ENCODE data around the gene FCRLA.
"Not testable (repeated sequence)": the region's sequence is repeated elsewhere in the genome, so short reads cannot be mapped to it uniquely, and the experiment has no call there.

The FCRLA gene

DNA sequence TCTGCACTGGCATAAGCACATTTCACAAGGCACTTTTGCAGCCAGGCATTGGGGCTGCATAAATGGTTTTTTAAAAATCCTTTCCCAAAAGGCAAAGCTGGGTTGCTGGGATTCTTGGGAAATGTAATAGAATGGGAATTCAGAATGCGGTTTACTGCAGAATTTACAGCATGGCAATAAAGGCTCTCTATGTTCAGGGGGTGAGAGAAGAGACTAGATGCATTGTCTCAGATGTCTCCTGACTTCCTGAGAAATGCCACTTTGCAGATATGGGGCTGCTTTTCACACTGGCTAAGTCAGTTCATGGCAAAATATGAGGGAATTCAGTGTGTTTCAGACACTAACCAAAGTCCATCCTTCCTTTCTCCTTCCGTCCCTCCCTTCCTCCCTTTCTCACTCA, 30.6 kb upstream of the FCRLA start:
- Histone ChIP-seq H3K36me3 (ENCODE audit: control insufficient read depth in 2 of 2, insufficient read depth in 2 of 2, low read length in 2 of 2) (no peaks in the 10 kb centered on the region), H3K27me3 (ENCODE audit: control insufficient read depth in 1 of 2, insufficient read depth in 2 of 2, low read length in 2 of 2) (no peaks in the 10 kb centered on the region), H3K27ac (ENCODE audit: low read length) (no peak overlapping the region), H3K4me1 (ENCODE audit: control insufficient read depth, insufficient read depth, low read length) (no peaks in the 10 kb centered on the region), H3K4me3 (ENCODE audit: low read length in 2 of 2) (no peak overlapping the region), H3K9ac (ENCODE audit: low read length in 2 of 2) (no peak overlapping the region), H3K9me3 (ENCODE audit: control insufficient read depth in 2 of 2, low read length in 2 of 2) (no peaks in the 10 kb centered on the region)

DNA sequence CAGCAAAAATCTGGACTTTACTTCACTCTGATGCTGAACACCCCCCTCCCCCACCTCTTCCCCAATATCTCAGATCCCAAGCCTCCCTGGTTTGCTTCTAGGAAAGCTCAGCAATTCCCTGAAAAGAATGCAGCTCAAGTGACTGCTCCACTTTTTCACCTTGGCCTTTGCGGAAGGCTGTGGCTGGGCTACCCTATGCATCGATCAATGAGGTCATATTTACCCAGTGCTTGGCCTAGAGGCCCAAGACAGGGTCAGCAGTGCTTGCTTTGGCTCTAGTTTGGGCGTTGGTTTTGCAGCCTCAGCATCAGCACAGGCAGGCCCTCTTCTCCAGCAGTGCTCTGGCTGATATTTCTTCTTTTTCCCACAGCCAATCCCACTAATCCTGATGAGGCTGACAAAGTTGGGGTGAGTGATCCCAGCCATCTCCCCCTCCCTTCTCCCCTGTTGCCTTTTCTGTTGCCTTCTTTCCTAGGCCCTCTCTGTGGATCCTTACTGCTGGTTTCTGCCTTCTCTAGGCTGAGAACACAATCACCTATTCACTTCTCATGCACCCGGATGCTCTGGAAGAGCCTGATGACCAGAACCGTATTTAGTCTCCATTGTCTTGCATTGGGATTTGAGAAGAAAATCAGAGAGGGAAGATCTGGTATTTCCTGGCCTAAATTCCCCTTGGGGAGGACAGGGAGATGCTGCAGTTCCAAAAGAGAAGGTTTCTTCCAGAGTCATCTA, 29.9 kb upstream of the FCRLA start:
- Histone ChIP-seq H3K36me3 (ENCODE audit: control insufficient read depth in 2 of 2, insufficient read depth in 2 of 2, low read length in 2 of 2) (no peaks in the 10 kb centered on the region), H3K27ac (ENCODE audit: low read length) (no peak overlapping the region), H3K4me1 (ENCODE audit: control insufficient read depth, insufficient read depth, low read length) (no peaks in the 10 kb centered on the region), H3K27me3 (ENCODE audit: control insufficient read depth in 1 of 2, insufficient read depth in 2 of 2, low read length in 2 of 2) (no peaks in the 10 kb centered on the region), H3K9me3 (ENCODE audit: control insufficient read depth in 2 of 2, low read length in 2 of 2) (no peaks in the 10 kb centered on the region), H3K4me3 (ENCODE audit: low read length in 2 of 2) (no peak overlapping the region), H3K9ac (ENCODE audit: low read length in 2 of 2) (no peak overlapping the region)

DNA sequence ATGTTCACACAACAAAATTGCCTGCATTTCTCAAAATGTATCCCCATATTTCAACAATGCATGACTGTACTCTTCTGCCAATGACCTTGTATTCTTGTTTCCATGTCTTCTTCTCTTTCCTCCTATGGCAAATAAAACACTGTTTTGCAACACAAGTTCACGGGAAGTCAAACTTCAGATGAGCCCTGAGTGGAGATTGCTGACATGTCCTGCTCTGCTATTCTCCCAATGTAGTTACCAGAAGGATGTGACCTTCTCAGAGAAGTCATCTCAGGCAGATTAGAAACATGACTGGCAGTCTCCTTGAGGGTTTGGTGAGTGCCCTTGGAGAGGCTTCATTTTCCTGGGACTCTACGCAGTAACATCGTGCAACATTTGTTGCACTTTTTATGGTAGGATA, 28.5 kb upstream of the FCRLA start:
- no peak overlapping the region for H3K4me3 ChIP-seq (ENCODE audit: low read length in 2 of 2)
- no peaks in the 10 kb centered on the region for H3K36me3 ChIP-seq (ENCODE audit: control insufficient read depth in 2 of 2, insufficient read depth in 2 of 2, low read length in 2 of 2)
- no peaks in the 10 kb centered on the region for H3K27me3 ChIP-seq (ENCODE audit: control insufficient read depth in 1 of 2, insufficient read depth in 2 of 2, low read length in 2 of 2)
- H3K9ac ChIP-seq (ENCODE audit: low read length in 2 of 2), result no peak overlapping the region
- H3K9me3 ChIP-seq (ENCODE audit: control insufficient read depth in 2 of 2, low read length in 2 of 2), result no peaks in the 10 kb centered on the region
- no peaks in the 10 kb centered on the region for H3K4me1 ChIP-seq (ENCODE audit: control insufficient read depth, insufficient read depth, low read length)
- H3K27ac ChIP-seq (ENCODE audit: low read length), result no peak overlapping the region

DNA sequence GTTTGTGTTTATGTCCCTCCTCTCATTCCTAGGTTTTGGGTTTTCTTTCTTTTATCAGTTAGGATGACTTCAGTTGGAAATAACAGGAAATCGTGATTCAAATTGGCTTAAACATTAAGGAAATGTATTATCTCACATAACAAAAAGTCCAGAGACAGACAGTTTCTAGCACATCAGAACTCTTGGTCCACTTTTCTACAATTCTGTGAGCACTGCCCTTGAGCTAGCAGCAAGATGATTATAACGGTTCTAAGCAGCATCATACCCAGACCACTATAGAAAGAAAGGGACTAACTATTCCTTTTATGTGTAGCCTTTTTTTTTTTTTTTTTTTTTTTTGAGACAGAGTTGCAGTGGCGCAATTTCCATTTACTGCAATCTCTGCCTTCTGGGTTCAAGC, 25.1 kb upstream of the FCRLA start:
- no peaks in the 10 kb centered on the region for H3K9me3 ChIP-seq (ENCODE audit: control insufficient read depth in 2 of 2, low read length in 2 of 2)
- no peaks in the 10 kb centered on the region for H3K36me3 ChIP-seq (ENCODE audit: control insufficient read depth in 2 of 2, insufficient read depth in 2 of 2, low read length in 2 of 2)
- no peak overlapping the region for H3K27ac ChIP-seq (ENCODE audit: low read length)
- peaks cover 0 to 4% of the 10 kb centered on the region in 2 donors for H3K27me3 ChIP-seq (ENCODE audit: control insufficient read depth in 1 of 2, insufficient read depth in 2 of 2, low read length in 2 of 2)
- H3K4me1 ChIP-seq (ENCODE audit: control insufficient read depth, insufficient read depth, low read length), result no peaks in the 10 kb centered on the region
- no peak overlapping the region for H3K4me3 ChIP-seq (ENCODE audit: low read length in 2 of 2)
- H3K9ac ChIP-seq (ENCODE audit: low read length in 2 of 2), result no peak overlapping the region

DNA sequence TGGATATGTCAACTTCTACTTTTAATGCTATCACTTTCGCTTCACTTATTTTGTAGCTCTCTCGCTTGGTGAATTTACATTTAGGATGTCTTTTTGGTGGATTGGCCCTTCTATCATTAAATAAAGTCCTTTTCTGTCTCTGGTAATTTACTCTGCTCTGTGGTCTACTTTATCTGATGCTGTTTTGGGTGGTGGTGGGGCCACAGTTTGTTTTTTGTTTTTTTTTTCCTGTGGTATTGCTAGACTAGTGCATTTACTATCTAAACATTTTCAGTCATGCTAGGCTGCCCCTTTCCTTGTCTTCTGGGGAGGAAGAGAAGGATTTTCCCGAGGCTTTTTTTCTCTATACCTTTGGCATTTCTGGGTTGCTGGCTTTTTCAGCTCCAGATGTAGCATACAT, 18.1 kb upstream of the FCRLA start:
- peaks cover 7 to 9% of the 10 kb centered on the region in 2 donors for H3K27me3 ChIP-seq (ENCODE audit: control insufficient read depth in 1 of 2, insufficient read depth in 2 of 2, low read length in 2 of 2)
- H3K36me3 ChIP-seq (ENCODE audit: control insufficient read depth in 2 of 2, insufficient read depth in 2 of 2, low read length in 2 of 2), result no peaks in the 10 kb centered on the region
- no peak overlapping the region for H3K27ac ChIP-seq (ENCODE audit: low read length)
- H3K9ac ChIP-seq (ENCODE audit: low read length in 2 of 2), result no peak overlapping the region
- no peaks in the 10 kb centered on the region for H3K9me3 ChIP-seq (ENCODE audit: control insufficient read depth in 2 of 2, low read length in 2 of 2)
- no peaks in the 10 kb centered on the region for H3K4me1 ChIP-seq (ENCODE audit: control insufficient read depth, insufficient read depth, low read length)
- no peak overlapping the region for H3K4me3 ChIP-seq (ENCODE audit: low read length in 2 of 2)

DNA sequence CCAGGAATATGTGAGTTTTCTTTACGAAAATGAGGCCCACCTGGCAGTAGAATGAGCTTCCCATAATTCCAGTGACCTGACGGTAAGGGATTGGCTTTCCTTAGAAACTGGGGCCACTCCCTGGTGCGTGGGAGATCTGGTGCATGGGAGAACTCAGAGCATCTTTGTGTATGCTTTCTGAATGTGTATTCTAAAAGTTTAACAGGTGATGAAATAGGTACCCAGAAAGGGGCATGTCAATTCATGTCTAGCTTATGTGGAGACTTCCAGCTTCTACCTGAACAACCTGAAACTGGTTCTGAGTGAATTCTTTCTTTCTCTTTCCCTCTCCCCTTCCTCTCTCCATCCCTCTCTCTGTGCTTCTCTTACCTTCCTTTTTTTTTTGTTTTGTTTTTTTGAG, 15.2 kb upstream of the FCRLA start:
- Histone ChIP-seq H3K27me3 (ENCODE audit: control insufficient read depth in 1 of 2, insufficient read depth in 2 of 2, low read length in 2 of 2) (peaks cover 5 to 9% of the 10 kb centered on the region in 2 donors), H3K27ac (ENCODE audit: low read length) (no peak overlapping the region), H3K4me1 (ENCODE audit: control insufficient read depth, insufficient read depth, low read length) (no peaks in the 10 kb centered on the region), H3K4me3 (ENCODE audit: low read length in 2 of 2) (no peak overlapping the region), H3K9ac (ENCODE audit: low read length in 2 of 2) (no peak overlapping the region), H3K36me3 (ENCODE audit: control insufficient read depth in 2 of 2, insufficient read depth in 2 of 2, low read length in 2 of 2) (no peaks in the 10 kb centered on the region), H3K9me3 (ENCODE audit: control insufficient read depth in 2 of 2, low read length in 2 of 2) (no peaks in the 10 kb centered on the region)

GRCh38 chr1:161693020-161693712, 13.9 kb upstream of the FCRLA start:
- H3K9ac ChIP-seq (ENCODE audit: low read length in 2 of 2); H3K27me3 ChIP-seq (ENCODE audit: control insufficient read depth in 1 of 2, insufficient read depth in 2 of 2, low read length in 2 of 2); H3K9me3 ChIP-seq (ENCODE audit: control insufficient read depth in 2 of 2, low read length in 2 of 2); H3K36me3 ChIP-seq (ENCODE audit: control insufficient read depth in 2 of 2, insufficient read depth in 2 of 2, low read length in 2 of 2); H3K27ac ChIP-seq (ENCODE audit: low read length); H3K4me3 ChIP-seq (ENCODE audit: low read length in 2 of 2); H3K4me1 ChIP-seq (ENCODE audit: control insufficient read depth, insufficient read depth, low read length): not testable (repeated sequence)

GRCh38 chr1:161698302-161698701, 8.7 kb upstream of the FCRLA start:
- H3K27ac ChIP-seq (ENCODE audit: low read length), result not testable (repeated sequence)

DNA sequence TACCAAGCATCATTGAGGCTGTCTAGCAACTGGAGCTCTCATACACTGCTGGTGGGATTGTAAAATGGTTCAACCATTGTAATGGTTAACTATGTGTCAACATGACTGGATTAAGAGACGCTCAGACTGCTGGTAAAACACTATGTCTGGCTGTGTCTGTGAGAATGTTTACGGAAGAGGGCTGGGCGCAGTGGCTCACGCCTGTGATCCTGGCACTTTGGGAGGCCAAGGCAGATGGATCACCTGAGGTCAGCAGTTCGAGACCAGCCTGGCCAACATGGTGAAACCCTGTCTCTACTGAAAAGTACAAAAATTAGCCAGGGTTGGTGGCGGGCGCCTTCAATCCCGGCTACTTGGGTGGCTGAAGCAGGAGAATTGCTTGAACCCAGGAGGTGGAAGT, 4.8 kb upstream of the FCRLA start:
- no peak overlapping the region for H3K27ac ChIP-seq (ENCODE audit: low read length)
- no peak overlapping the region for H3K4me3 ChIP-seq (ENCODE audit: low read length in 2 of 2)
- H3K9me3 ChIP-seq (ENCODE audit: control insufficient read depth in 2 of 2, low read length in 2 of 2), result peaks cover 0 to 2% of the 10 kb centered on the region in 2 donors
- H3K36me3 ChIP-seq (ENCODE audit: control insufficient read depth in 2 of 2, insufficient read depth in 2 of 2, low read length in 2 of 2), result no peaks in the 10 kb centered on the region
- H3K4me1 ChIP-seq (ENCODE audit: control insufficient read depth, insufficient read depth, low read length), result no peaks in the 10 kb centered on the region
- no peaks in the 10 kb centered on the region for H3K27me3 ChIP-seq (ENCODE audit: control insufficient read depth in 1 of 2, insufficient read depth in 2 of 2, low read length in 2 of 2)
- no peak overlapping the region for H3K9ac ChIP-seq (ENCODE audit: low read length in 2 of 2)

More at GRCh38 chr1:161698302-161698701, 8.7 kb upstream of the FCRLA start:
- not testable (repeated sequence) for H3K9me3 ChIP-seq (ENCODE audit: control insufficient read depth in 2 of 2, low read length in 2 of 2); H3K36me3 ChIP-seq (ENCODE audit: control insufficient read depth in 2 of 2, insufficient read depth in 2 of 2, low read length in 2 of 2); H3K4me3 ChIP-seq (ENCODE audit: low read length in 2 of 2); H3K9ac ChIP-seq (ENCODE audit: low read length in 2 of 2); H3K4me1 ChIP-seq (ENCODE audit: control insufficient read depth, insufficient read depth, low read length); H3K27me3 ChIP-seq (ENCODE audit: control insufficient read depth in 1 of 2, insufficient read depth in 2 of 2, low read length in 2 of 2)

- Histone ChIP-seq H3K4me1 (ENCODE audit: control insufficient read depth, insufficient read depth, low read length) (no peaks in the 10 kb centered on the region), H3K4me3 (ENCODE audit: low read length in 2 of 2) (no peak overlapping the region), H3K36me3 (ENCODE audit: control insufficient read depth in 2 of 2, insufficient read depth in 2 of 2, low read length in 2 of 2) (no peaks in the 10 kb centered on the region), H3K27ac (ENCODE audit: low read length) (no peak overlapping the region), H3K9me3 (ENCODE audit: control insufficient read depth in 2 of 2, low read length in 2 of 2) (no peaks in the 10 kb centered on the region), H3K9ac (ENCODE audit: low read length in 2 of 2) (no peak overlapping the region), H3K27me3 (ENCODE audit: control insufficient read depth in 1 of 2, insufficient read depth in 2 of 2, low read length in 2 of 2) (peaks cover 0 to 2% of the 10 kb centered on the region in 2 donors)
Observed at GRCh38 chr1:161705537-161705936, 1.5 kb upstream of the FCRLA start.

DNA sequence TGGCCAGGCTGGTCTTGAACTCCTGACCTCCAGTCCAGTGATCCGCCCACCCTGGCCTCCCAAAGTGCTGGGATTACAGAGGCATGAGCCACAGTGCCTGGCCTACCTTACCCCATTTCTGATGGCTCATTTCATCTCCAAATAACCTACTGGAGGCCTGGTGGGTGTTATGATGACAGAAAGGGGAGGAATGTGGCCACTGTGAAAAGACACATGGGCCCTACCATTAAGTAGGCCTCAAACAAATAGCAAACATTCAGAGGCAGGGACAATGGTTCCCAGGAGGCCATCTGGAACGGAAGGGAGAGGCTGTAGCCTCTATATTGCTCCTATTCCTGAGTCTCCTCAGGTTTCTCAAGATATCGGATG, 932 bp upstream of the FCRLA start:
- Histone ChIP-seq H3K9ac (ENCODE audit: low read length in 2 of 2) (no peak overlapping the region), H3K4me1 (ENCODE audit: control insufficient read depth, insufficient read depth, low read length) (no peaks in the 10 kb centered on the region), H3K36me3 (ENCODE audit: control insufficient read depth in 2 of 2, insufficient read depth in 2 of 2, low read length in 2 of 2) (no peaks in the 10 kb centered on the region), H3K4me3 (ENCODE audit: low read length in 2 of 2) (no peak overlapping the region), H3K9me3 (ENCODE audit: control insufficient read depth in 2 of 2, low read length in 2 of 2) (no peaks in the 10 kb centered on the region), H3K27me3 (ENCODE audit: control insufficient read depth in 1 of 2, insufficient read depth in 2 of 2, low read length in 2 of 2) (peaks cover 2 to 3% of the 10 kb centered on the region in 2 donors), H3K27ac (ENCODE audit: low read length) (no peak overlapping the region)

All from stomach smooth muscle (tissue), 2 donors.